GM19240 (cell line): ENCODE measurements around the gene NAV2.

ENCODE experiments used
- DNase-seq: peaks from one replicate; pipeline ENCODE4 v3.0.0; 2011; ENCODE audit warnings: low spot score; ENCODE audit not compliant: insufficient read length

The NAV2 gene

DNA sequence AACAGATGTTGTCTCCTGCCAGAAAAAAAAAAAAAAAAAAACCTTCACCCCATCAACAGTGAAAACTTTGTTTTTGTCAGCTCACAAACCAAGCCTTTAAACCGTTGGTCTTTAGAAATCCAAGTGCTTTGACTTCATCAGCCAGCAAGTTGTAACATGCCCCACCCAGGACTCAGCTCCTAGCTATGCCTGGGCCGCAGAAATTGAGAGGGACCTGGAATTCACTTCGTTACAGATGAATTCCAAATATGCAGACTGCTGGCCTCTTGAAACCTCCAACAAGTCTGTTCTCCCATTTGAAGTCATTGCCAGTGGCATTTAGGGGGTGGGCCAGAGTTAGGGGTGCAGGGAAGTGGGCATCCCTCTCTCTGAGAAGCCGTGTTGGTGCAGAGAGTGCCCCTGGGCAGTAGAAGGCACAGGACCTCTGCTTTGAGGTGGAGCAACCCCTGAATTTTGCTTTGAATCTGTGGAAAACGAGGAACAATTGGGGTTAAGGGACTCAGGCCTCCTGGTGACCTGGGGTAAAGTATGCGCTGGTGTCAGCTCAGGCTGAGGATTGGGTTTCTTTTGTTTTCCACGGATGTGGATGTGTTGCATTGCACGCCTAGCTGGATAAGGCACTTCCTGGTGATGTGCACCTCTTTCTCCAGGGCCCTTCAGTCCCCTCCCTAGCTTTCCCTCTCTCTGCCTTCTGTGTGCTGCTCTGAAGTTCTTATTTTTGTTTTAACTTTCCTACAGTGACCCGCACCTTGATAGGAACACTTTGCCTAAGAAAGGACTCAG lies 338.1 kb downstream of the NAV2 start:
- no peak for DNase-seq

DNA sequence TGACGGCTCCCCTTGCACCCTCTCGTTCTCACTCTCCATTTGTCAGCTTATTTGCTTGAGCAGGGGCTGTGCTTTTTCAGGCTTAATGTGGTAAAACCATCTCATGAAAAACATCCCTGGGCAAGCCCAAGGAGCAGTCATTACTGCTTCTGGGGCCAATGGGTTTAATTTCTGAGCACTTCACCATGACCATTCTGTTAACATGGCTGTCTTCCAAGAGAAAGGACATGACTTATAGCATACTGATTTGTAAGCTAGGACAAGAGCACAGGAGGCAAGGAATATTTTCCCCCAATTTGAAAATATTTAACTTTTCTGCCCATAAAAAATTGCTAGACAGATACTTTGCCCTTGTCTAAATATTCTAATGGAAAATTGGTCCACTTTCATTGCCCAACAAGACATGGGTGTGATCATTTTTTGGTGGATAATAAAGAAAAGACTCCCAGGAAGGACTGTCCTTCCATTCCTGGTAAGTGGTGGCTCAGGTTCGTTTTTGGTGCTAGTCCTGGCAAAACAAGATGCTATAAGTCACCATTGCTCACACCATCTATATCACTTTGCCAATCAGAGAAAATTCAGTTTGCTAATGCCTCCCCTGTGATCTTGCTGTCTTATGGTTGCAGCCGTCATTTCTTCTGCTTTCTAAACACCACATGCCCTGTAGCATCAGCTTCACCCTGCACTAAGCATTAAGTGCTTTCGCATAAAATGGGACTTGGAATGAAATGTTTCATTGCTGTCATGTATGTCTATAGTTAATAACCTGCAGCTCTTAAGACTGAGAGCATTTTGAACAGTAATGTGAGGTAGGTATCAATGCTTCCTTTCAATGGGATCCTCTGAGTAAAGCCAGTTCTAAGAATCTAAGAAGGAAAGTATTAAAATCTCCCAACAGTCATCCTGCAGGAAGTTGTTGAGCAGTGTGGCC lies 339.1 kb downstream of the NAV2 start:
- DNase-seq, result no peak

GRCh38 chr11:20053572-20053971 lies 340.9 kb downstream of the NAV2 start:
- DNase-seq, result no peak

DNA sequence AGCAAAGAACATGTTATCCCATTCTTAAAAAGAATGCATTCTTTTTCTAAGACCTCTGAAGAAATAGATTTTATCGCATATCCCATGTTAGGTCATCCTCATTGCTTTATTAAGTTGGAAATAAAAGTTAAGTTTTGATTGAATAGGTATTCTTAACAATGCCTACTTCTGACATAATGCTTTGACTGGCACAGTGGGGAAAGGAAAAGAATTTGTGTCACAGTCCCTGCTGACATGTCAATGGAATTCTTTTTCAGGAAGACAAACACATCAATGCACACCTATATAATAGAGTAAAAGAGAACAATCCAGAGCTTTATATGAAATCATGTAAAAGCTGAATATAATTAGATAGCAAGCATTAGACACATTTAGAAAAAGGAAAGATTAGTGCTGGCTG lies 341.9 kb downstream of the NAV2 start:
- no peak for DNase-seq

DNA sequence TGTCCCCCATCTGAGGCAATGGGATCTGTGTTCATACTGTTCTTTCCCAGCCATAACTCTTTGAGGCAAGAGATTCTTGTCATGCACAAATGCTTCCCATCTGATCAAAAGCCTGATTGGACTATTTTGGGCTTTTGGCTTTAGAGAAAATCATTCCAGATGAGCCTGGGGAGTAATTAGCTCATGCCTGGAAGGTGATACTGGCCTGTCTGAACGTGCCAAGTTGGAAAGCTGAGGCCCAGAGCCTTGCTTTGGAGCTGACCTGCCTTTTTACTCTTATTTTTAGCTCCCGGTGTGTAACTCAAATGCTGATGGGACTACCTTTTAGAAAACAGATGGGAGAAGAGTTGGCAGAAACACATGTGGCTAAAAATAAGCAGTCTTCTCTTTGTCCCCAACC lies 342.7 kb downstream of the NAV2 start:
- no peak for DNase-seq

DNA sequence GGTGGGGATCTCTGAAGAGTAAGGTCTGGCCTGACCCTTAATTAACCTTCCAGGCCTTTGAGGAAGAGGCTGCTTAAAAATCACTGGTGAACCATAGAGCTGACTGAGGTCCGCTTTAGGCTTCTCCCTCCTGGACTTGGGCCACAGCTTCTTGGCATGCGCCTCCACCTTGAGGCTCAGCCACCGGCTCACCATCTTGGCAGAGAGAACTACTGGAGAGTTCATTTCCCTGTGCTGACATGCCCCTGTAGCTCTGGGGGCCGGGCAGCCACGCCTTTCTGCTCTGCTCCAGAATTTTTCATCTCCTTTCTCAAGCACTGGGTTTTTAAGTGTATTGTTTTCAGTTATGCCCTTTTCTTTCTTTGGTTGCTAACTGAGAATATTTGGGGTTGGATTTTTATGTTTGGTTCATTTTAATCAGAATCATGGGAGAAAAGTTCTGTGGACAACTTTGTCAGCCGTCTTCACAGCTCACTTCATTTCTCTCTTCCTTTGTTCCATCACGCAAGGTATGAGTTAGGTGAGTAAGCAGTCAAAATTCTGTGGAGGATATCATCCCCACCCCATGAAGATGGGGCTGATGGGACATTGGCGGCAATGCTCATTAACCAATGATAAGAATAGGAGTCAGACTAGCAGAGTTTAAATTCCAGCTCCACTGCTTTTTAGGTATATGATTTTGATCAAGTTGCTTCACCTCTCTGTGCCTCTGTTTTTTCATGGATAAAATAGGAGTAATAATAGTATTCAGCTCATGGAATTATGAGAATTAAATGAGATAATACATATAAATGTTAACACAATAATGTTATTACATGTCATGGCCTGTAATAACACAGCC lies 343.7 kb downstream of the NAV2 start:
- DNase-seq, result no peak

DNA sequence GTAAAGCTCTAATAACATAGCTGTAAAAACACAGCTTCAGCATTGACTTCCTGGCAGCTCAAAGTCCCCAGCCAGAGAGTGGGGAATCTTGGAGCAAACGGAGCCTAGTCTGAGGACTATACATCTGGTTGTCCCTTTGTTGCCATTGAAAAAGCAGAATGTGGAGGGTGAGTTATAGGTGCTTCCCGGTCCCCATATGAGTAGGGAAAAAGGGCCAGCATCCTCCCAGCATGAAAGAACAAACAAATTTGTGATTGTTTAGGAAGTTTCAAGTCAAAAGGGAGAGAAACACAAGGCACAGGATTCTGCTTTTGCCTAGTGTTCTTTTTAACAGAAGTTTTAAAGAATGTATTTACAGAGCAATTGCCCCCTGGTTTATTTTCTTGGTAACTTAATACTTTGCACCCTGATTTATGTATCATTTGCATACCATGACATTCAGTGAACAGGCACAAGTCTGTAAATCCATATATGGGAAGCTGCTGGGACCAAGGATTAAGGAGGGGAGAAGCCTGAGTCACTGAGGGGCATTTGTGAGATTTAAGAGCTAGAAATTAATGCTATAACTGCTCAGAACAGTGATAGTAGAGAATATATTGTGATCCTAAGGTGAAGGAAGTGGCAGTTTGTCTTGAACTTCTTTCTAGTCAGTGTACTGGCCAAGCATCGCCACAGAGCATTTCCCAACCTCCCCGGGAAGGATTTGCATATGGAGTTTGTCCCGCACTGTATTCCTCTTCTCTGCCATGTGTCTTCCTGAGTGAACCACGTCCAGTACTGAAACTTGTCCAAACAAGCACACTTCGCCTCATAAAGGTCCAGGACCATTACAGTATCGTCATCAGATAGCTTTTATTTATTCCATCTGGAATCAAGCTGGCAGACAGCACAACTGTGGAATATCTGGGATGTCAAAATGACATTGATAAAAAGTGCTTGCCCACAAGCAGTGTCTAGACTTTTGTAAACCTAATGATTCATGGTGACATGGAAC lies 344.6 kb downstream of the NAV2 start:
- no peak for DNase-seq

DNA sequence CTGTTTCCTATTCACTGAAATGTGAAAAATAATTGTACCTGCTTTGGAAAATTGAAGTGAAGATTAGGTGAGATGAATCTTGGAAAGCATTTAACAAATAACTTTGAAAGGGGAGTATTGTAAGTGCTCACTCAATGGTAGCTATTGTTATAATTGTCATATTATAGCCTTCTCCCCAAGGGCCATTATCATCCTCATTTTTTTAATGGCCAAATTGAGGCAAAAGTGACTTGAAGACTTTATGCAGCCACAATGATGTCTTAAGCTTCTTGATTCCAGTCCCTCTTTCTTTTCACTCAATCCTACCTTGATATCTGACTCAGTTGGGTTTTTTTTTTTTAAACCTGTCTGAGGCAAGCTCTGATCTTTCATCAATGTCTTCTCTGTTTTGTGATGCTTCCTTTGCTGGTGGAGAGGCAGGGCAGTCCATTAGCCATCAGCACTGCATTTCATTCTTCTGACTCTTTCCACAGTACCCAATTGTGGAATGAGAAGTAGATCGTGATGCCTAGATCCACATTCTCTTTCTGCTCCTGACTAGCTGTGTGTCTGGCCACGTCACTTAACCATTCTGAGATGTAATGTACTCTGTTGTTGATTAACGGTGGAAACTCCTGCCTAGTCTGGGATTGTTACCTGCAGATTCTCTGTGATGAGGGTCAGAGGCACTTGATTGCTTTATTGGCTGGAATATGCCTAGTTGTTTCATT lies 346.3 kb downstream of the NAV2 start:
- no peak for DNase-seq

- no peak for DNase-seq
These were observed 347.0 kb downstream of the NAV2 start for GRCh38 chr11:20059587-20060021.

DNA sequence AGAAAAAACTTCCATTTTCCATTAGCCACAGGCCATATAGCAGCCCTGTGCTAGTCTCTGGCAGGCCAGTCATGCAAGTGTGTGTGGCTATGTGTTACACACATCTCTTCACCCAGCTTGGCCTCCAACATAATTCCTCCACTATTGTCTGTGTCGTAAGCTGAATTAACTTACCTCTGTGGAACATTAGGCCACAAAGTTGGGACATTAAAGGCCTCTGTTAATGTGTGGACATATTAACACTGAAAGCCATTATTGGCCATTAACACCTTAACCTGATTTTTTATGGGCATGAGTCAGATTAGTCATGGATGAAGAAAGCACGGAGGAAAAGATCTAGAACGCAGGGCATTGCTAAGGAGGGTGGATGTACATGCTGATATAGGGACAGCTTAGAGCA lies 347.5 kb downstream of the NAV2 start:
- DNase-seq, result no peak

- DNase-seq, result no peak
These were observed 348.1 kb downstream of the NAV2 start for GRCh38 chr11:20060647-20061205.

- DNase-seq, result no peak
These were observed 349.1 kb downstream of the NAV2 start for GRCh38 chr11:20061776-20062175.

DNA sequence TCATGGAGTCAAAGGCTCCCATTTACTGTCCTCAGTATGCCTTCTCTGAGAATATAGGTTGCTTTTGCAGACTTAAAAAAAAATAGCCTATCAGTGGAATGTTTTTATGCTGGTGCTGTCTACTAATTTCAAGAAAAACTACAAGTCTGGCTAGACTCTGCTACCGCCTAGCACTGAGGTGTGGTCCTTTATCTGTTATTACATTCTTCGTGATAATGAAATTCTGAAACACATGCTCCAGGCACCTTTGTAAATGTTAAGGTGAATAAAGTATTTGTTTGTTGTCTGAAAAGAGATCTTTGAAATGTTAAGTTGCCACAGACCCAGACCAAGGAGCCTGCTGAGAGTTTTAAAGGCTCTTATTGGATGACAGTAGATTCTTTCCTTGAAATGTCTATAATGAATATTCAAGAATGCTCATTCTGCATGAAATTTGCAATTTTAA lies 352.3 kb downstream of the NAV2 start:
- no peak for DNase-seq

DNA sequence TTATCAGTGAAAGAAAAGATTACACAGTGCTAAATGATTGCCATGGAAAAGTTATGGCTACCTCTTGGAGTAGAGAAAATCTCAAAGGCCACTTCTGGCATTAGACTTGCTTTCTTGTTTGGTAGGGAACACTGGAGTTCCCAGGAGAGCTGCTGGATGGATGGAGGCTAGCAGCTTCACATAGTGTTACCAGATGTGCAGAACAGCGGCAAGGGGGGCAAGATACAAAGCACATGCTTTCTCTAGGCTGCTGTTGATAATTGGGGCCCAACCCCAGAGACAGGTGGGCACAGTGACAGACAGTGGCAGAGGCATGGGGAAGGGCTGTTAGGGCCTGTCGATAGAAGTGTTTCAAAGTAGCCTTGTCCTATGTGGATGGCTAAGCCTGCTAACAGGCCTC lies 352.8 kb downstream of the NAV2 start:
- no peak for DNase-seq

GRCh38 chr11:20066013-20066782 lies 353.6 kb downstream of the NAV2 start:
- no peak for DNase-seq

DNA sequence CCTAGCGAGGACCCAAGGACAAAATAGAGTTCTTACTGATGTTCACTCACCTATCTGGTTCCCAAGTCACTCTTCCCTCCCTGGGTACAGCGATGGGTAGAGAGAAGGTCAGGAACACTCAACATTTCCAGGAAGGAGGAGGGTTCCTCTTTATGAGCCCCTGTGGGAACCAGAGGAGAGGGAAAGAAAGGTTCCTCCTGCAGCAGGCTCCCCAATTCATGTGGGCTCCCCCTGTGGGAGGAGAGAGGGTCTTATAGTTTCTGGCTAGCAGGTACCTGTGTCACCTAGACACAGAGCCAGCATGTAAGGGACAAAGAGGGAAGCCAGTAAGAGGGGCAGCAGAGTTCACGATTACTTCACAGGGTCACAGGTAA lies 354.1 kb downstream of the NAV2 start:
- DNase-seq, result no peak

DNA sequence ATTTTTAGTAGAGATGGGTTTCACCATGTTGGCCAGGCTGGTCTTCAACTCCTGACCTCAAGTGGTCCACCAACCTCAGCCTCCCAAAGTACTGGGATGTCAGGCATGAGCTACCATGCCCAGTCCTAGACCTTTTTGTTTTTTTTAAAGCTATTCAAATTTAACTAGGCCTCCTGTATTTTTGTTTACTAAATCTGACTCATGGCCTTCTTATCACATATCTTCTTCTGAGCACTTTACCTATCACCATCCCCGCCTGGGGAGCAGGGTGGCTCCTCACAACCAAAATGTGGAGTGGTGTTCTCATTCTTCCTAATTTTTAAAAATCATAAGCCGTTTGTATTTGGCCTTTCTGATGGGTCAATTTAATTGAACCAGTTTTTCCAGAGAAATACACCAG lies 355.0 kb downstream of the NAV2 start:
- no peak for DNase-seq

GRCh38 chr11:20068691-20069090 lies 356.1 kb downstream of the NAV2 start:
- DNase-seq, result no peak

DNA sequence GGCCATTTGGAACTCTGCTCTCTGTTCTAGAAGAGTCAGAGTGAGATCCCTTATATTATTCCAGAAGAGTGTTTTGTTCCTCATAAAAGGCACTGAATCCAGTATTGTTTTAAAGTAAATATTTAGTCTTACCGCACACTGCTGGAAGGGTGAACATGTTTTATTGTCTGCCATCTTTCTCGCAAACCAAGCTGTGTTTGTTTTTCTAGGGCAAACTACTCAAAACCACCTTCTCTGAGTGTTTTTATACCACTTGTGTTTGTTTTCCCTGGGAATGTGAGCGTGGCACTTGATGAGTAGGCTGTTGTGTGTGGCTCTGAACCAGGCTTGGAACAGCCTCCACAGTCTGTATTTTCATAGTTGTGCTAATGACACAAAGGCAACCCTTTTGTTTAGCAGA lies 357.8 kb downstream of the NAV2 start:
- DNase-seq, result no peak
